Fibroblast of peridontal ligament (primary cell): ENCODE results near the gene ATP2A3.
A peak's percentile ranks its signal among the peaks of the same experiment; 100 is the strongest.

Source experiments
- DNase-seq: peaks from one replicate; pipeline ENCODE4 v3.0.0-alpha.2; 2010; ENCODE audit errors: extremely low read depth

ATP2A3 gene

GRCh38 chr17:3964203-3965117 lies at the start of gene ATP2A3:
Gene ATP2A3, minus strand, starts transcription at chr17:3964437. Its CDS starts 146 bp downstream, at chr17:3964291.
- DNase-seq = peak; percentile 7

GRCh38 chr17:4010754-4011153 lies 46.5 kb upstream of the ATP2A3 start:
- no peak for DNase-seq

GRCh38 chr17:4009186-4009785 lies 45.0 kb upstream of the ATP2A3 start:
- no peak for DNase-seq

- no peak for DNase-seq
Observed at GRCh38 chr17:4008441-4009185, 44.4 kb upstream of the ATP2A3 start.

GRCh38 chr17:4008082-4008435 lies 43.8 kb upstream of the ATP2A3 start:
- no peak for DNase-seq

- no peak for DNase-seq
Observed at GRCh38 chr17:4007346-4008081, 43.3 kb upstream of the ATP2A3 start.

- DNase-seq = no peak
Observed at GRCh38 chr17:4006745-4007211, 42.5 kb upstream of the ATP2A3 start.

GRCh38 chr17:4006165-4006589 lies 41.9 kb upstream of the ATP2A3 start:
- no peak for DNase-seq

GRCh38 chr17:4005296-4006164 lies 41.3 kb upstream of the ATP2A3 start:
- DNase-seq = no peak

GRCh38 chr17:4004517-4005295 lies 40.5 kb upstream of the ATP2A3 start:
- DNase-seq = no peak

- no peak for DNase-seq
Observed at GRCh38 chr17:4003501-4004421, 39.5 kb upstream of the ATP2A3 start.

GRCh38 chr17:4003131-4003500 lies 38.9 kb upstream of the ATP2A3 start:
- no peak for DNase-seq

GRCh38 chr17:4001048-4001590 lies 36.9 kb upstream of the ATP2A3 start:
- peak; percentile 67 for DNase-seq

GRCh38 chr17:3998436-3998835 lies 34.2 kb upstream of the ATP2A3 start:
- DNase-seq = no peak

GRCh38 chr17:3995067-3995466 lies 30.8 kb upstream of the ATP2A3 start:
- DNase-seq = no peak

GRCh38 chr17:3994221-3994576 lies 30.0 kb upstream of the ATP2A3 start:
- no peak for DNase-seq

- DNase-seq = peak; percentile 7
Observed at GRCh38 chr17:3993493-3994220, 29.4 kb upstream of the ATP2A3 start.

GRCh38 chr17:3992370-3992769 lies 28.1 kb upstream of the ATP2A3 start:
- no peak for DNase-seq
